Panc1 (cell line): ENCODE measurements around the gene CLIP3. TPM values are rescaled to one million over a fixed set of nuclear protein-coding genes. Genes with fewer than 3 reads are reported as not detected.

Experiments
- ATAC-seq: fragments of 200-7000 bp; cut with Tn5 transposase; 2 replicates; pipeline ENCODE4 v1.9.1; 2020; ENCODE audit warnings: mild to moderate bottlenecking, moderate library complexity
- BruUV-seq: library from RNA; stranded (reverse); fragments of 400-500 nt; replicated peaks from 2 replicates; lab custom pipeline; 2021; lab: Mats Ljungman, UMichigan
- CTCF ChIA-PET: fragments of 300-600 bp; sonication (Branson Sonifier 250); formaldehyde crosslinking; loops from one replicate; lab custom pipeline; 2022; ENCODE audit warnings: antibody characterized with exemption; lab: Charles Lee
- POLR2A ChIA-PET: fragments of 300-600 bp; sonication (Branson Sonifier 250); formaldehyde crosslinking; loops from one replicate; lab custom pipeline; 2022; ENCODE audit warnings: antibody characterized with exemption; lab: Charles Lee
- DNase-seq: peaks from one replicate; pipeline ENCODE4 v3.0.0-alpha.2; 2010; ENCODE audit warnings: low read depth, low spot score
- H3K27ac ChIP-seq: 2 replicates; pipeline ENCODE4 v1.5.1; 2011; ENCODE audit warnings: mild to moderate bottlenecking, low read length, inconsistent platforms
- H3K27me3 ChIP-seq: fragments of 200-500 bp; sonication (Bioruptor generic); 2 replicates; pipeline ENCODE4 v1.6.0; 2014; ENCODE audit warnings: low read length, inconsistent platforms; ENCODE audit not compliant: control insufficient read depth, insufficient read depth
- H3K36me3 ChIP-seq: fragments of 200-500 bp; sonication (Bioruptor generic); 2 replicates; pipeline ENCODE4 v1.5.1; 2014; ENCODE audit warnings: inconsistent platforms, mild to moderate bottlenecking, low read length, moderate library complexity; ENCODE audit not compliant: control insufficient read depth, insufficient read depth
- H3K4me1 ChIP-seq: 2 replicates; pipeline ENCODE4 v1.5.1; 2011; ENCODE audit warnings: inconsistent platforms, mild to moderate bottlenecking, low read length, moderate library complexity; ENCODE audit not compliant: control insufficient read depth, insufficient read depth
- H3K4me3 ChIP-seq, 2 experiments: 2 replicates each; pipeline ENCODE4 v1.5.1; 2011 to 2012; ENCODE audit warnings: low read depth in 2 of 2, low read length in 2 of 2, mild to moderate bottlenecking in 2 of 2, inconsistent platforms in 1 of 2, moderate library complexity in 1 of 2
- H3K9me3 ChIP-seq: fragments of 200-500 bp; sonication (Bioruptor generic); 2 replicates; pipeline ENCODE4 v1.5.1; 2014; ENCODE audit warnings: low read depth, mild to moderate bottlenecking, inconsistent platforms, low read length, moderate library complexity; ENCODE audit not compliant: control insufficient read depth, insufficient read depth
- POLR2AphosphoS5 ChIP-seq: IDR thresholded peaks from 2 replicates; pipeline ENCODE4 v1.6.1; 2012; ENCODE audit warnings: mild to moderate bottlenecking, low read depth, low read length, moderate library complexity
- SIN3A ChIP-seq: IDR thresholded peaks from 2 replicates; pipeline ENCODE4 v1.6.1; 2012; ENCODE audit warnings: low read depth, mild to moderate bottlenecking, low read length, moderate library complexity, borderline replicate concordance; ENCODE audit not compliant: insufficient read depth
- TCF7L2 ChIP-seq: IDR thresholded peaks from 2 replicates; pipeline ENCODE4 v1.6.1; 2011; ENCODE audit warnings: mild to moderate bottlenecking, low read depth, low read length, inconsistent platforms
- in situ Hi-C: cut with HindIII; loops from 2 replicates; pipeline ENCODE4 v1.10.0; 2016; ENCODE audit warnings: low sequenced_read_pairs, low pct_unique_long_range_greater_than_20kb
- intact Hi-C: fragments of 100-400 bp; cut with micrococcal nuclease; formaldehyde crosslinking; loops from one replicate; pipeline ENCODE4 v1.10.0; 2022; ENCODE audit not compliant: unreplicated experiment
- total RNA-seq: library from RNA; stranded (reverse); gene quantifications from one replicate; pipeline ENCODE4 v1.2.1, GENCODE V29; 2021; ENCODE audit not compliant: unreplicated experiment
- TF ChIP-seq, protein P1 (sequence below), 2 experiments: IDR thresholded peaks; 2 replicates each; pipeline ENCODE4 v1.6.1; 2011 to 2012; ENCODE audit warnings: low read depth in 2 of 2, control low read depth in 1 of 2, low read length in 1 of 2, mild to moderate bottlenecking in 1 of 2, moderate library complexity in 1 of 2; ENCODE audit not compliant: insufficient read depth in 1 of 2
- TF ChIP-seq, protein P2 (sequence below): fragments of 450-650 bp; IDR thresholded peaks from 2 replicates; pipeline ENCODE4 v1.5.1; 2017; ENCODE audit warnings: mild to moderate bottlenecking

Gene CLIP3
- total RNA-seq, 1 experiment from 2014 or later, result 4.7 TPM

DNA sequence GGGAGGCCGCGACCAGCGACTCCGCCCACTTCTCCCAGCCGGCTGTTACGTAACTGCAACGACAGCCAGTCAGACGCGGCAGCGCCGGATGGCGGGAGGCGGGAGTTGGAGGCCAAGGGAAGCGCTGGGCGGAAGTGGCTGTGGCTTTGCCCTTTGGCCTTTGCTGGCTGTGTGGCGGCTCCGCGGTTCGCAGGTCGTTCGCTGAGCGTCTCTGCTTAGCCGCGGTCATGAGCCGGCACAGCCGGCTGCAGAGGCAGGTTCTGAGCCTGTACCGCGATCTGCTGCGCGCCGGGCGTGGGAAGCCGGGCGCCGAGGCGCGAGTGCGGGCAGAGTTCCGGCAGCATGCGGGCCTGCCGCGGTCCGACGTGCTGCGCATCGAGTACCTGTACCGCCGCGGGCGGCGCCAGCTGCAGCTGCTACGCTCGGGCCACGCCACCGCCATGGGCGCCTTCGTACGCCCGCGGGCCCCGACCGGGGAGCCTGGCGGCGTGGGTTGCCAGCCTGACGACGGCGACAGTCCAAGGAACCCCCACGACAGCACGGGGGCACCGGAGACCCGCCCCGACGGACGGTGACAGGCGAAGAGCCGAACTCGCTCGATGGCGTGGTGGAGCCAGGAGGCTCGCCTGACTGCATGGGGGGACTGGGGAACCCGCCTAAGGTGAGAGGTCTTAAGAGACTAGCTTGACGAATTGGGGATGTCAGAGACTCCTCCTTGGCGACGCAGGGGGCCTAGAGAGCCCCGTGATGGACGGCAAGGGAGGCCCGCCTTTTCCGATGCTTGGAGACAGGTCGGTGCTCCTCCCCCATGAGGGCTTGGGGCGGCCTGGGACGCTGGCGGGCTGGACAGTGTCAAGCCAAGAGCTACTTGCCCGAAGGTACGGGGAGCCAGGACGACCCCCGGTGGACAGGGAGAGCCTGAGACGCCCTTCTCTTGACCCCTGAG lies 37.4 kb downstream of the CLIP3 start, which contains the start of gene SDHAF1:
TSS of gene SDHAF1 (plus strand) at position 141 of the 946 bp plus-strand sequence. CDS start at position 228, 87 bp downstream.
- Histone ChIP-seq H3K27ac (peak within 1 kb of the TSS; percentile 87), H3K9me3 (no peaks in the 10 kb centered on the region), H3K4me3 (peak within 1 kb of the TSS; percentile 82 to 93), H3K36me3 (no peaks in the 10 kb centered on the region), H3K27me3 (no peaks in the 10 kb centered on the region), H3K4me1 (peaks cover 14% of the 10 kb centered on the region)
- POLR2A ChIA-PET, result interaction anchor here (0.6 kb wide), 1 partner anchor 457 kb away, joined by 3 read pairs; no protein-coding TSS in a partner anchor
- TF ChIP-seq, protein P1, sequence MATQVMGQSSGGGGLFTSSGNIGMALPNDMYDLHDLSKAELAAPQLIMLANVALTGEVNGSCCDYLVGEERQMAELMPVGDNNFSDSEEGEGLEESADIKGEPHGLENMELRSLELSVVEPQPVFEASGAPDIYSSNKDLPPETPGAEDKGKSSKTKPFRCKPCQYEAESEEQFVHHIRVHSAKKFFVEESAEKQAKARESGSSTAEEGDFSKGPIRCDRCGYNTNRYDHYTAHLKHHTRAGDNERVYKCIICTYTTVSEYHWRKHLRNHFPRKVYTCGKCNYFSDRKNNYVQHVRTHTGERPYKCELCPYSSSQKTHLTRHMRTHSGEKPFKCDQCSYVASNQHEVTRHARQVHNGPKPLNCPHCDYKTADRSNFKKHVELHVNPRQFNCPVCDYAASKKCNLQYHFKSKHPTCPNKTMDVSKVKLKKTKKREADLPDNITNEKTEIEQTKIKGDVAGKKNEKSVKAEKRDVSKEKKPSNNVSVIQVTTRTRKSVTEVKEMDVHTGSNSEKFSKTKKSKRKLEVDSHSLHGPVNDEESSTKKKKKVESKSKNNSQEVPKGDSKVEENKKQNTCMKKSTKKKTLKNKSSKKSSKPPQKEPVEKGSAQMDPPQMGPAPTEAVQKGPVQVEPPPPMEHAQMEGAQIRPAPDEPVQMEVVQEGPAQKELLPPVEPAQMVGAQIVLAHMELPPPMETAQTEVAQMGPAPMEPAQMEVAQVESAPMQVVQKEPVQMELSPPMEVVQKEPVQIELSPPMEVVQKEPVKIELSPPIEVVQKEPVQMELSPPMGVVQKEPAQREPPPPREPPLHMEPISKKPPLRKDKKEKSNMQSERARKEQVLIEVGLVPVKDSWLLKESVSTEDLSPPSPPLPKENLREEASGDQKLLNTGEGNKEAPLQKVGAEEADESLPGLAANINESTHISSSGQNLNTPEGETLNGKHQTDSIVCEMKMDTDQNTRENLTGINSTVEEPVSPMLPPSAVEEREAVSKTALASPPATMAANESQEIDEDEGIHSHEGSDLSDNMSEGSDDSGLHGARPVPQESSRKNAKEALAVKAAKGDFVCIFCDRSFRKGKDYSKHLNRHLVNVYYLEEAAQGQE (IDR thresholded peaks at IDR 0.05; ENCODE audit: insufficient read depth in 1 of 2, low read depth in 2 of 2, low read length in 1 of 2), result 0 out of 4 replicates have a peak, but pooled peaks of 1 of the 2 experiments have one; percentile 11
- peak; percentile 93 for TF ChIP-seq POLR2AphosphoS5
- TF ChIP-seq SIN3A, result 0 out of 2 replicates have a peak, but pooled peaks have one; percentile 86
- TF ChIP-seq, protein P2, sequence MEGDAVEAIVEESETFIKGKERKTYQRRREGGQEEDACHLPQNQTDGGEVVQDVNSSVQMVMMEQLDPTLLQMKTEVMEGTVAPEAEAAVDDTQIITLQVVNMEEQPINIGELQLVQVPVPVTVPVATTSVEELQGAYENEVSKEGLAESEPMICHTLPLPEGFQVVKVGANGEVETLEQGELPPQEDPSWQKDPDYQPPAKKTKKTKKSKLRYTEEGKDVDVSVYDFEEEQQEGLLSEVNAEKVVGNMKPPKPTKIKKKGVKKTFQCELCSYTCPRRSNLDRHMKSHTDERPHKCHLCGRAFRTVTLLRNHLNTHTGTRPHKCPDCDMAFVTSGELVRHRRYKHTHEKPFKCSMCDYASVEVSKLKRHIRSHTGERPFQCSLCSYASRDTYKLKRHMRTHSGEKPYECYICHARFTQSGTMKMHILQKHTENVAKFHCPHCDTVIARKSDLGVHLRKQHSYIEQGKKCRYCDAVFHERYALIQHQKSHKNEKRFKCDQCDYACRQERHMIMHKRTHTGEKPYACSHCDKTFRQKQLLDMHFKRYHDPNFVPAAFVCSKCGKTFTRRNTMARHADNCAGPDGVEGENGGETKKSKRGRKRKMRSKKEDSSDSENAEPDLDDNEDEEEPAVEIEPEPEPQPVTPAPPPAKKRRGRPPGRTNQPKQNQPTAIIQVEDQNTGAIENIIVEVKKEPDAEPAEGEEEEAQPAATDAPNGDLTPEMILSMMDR, result peak; percentile 20; the same call in 1 of the 2 replicates
- TF ChIP-seq TCF7L2, result no peak
- BruUV-seq, result no TSS peak
- ATAC-seq (peak; percentile 96), DNase-seq (peak; percentile 78)
- intact Hi-C loops, result no loop called here
- in situ Hi-C loops, result no loop called here
- CTCF ChIA-PET, result interaction anchor here (0.6 kb wide), 1 partner anchor 46 kb away, joined by 5 read pairs; no protein-coding TSS in a partner anchor

DNA sequence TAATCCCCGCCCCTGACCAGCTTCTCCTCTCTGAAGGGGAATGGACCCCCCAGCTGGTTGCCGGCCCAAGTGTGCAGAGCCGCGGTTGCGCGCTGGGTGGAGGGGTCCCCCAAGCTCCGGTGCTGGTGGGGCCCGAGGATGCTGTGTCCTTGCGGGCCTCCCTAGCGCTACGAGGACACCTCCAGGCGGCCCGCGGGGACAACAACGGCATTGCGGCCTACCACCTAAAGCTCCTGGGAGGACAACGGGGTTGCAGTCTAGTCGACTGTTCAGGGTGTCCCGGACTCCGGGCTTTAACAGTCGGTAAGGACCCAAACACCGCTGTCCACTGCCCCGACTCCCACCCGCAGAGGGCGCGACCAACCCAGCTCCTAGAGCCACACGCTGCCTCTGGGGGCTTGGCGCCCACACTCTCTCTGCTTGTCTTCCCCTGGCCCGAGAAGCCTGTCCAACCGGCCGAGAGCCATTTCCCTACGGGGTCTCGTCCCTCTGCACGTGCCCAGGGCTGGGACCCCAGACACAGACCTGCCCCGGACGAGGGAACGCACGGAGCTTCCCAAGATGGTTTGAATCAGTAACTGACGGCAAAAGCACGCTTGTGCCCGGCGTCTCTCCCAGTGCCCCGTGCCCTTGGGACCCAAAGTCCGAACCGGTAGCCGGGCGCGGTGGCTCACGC lies 38.6 kb downstream of the CLIP3 start:
- H3K4me3 ChIP-seq, result peak overlapping the region; percentile 82 to 93
- intact Hi-C loops, result no loop called here
- H3K36me3 ChIP-seq, result no peaks in the 10 kb centered on the region
- in situ Hi-C loops, result no loop called here
- no peak for DNase-seq
- H3K9me3 ChIP-seq, result no peaks in the 10 kb centered on the region
- TF ChIP-seq, protein P1 (IDR thresholded peaks at IDR 0.05; ENCODE audit: insufficient read depth in 1 of 2, low read depth in 2 of 2, low read length in 1 of 2), result no peak
- no peak for TF ChIP-seq TCF7L2
- no peak for TF ChIP-seq SIN3A
- no peak for TF ChIP-seq POLR2AphosphoS5
- TF ChIP-seq, protein P2, result peak; percentile 80
- ChIA-PET POLR2A (interaction anchor here (0.6 kb wide), 2 partner anchors 59 to 110 kb away, joined by 3 to 13 read pairs; no protein-coding TSS in a partner anchor), CTCF (no interaction called here)
- no TSS peak for BruUV-seq
- ATAC-seq, result peak; percentile 32; the same call in 1 of the 2 replicates
- H3K27ac ChIP-seq, result peak overlapping the region; percentile 87
- no peaks in the 10 kb centered on the region for H3K27me3 ChIP-seq
- peaks cover 14% of the 10 kb centered on the region for H3K4me1 ChIP-seq
